ENCODE measurements around the gene ENPP3.
A peak's percentile ranks its signal among the peaks of the same experiment; 100 is the strongest.
"Not testable (repeated sequence)": the region's sequence is repeated elsewhere in the genome, so short reads cannot be mapped to it uniquely, and the experiment has no call there.

The ENPP3 gene

GRCh38 chr6:131687022-131687421 lies 49.9 kb downstream of the ENPP3 start:
- no peak for DNase-seq (ENCODE audit: low spot score)

- DNase-seq (ENCODE audit: low spot score), result no peak
Observed at GRCh38 chr6:131688286-131688685, 51.2 kb downstream of the ENPP3 start.

- no peak for DNase-seq (ENCODE audit: low spot score)
Observed at GRCh38 chr6:131692031-131692430, 54.9 kb downstream of the ENPP3 start.

- DNase-seq (ENCODE audit: low spot score), result no peak
Observed at GRCh38 chr6:131692589-131692988, 55.5 kb downstream of the ENPP3 start.

- no peak for DNase-seq (ENCODE audit: low spot score)
Observed at GRCh38 chr6:131693384-131693783, 56.3 kb downstream of the ENPP3 start.

GRCh38 chr6:131694832-131695426 lies 57.8 kb downstream of the ENPP3 start:
- DNase-seq (ENCODE audit: low spot score), result peak; percentile 82

- DNase-seq (ENCODE audit: low spot score), result no peak
Observed at GRCh38 chr6:131696956-131697355, 59.9 kb downstream of the ENPP3 start.

GRCh38 chr6:131700851-131701250 lies 63.7 kb downstream of the ENPP3 start:
- DNase-seq (ENCODE audit: low spot score), result not testable (repeated sequence)

GRCh38 chr6:131703905-131704304 lies 66.8 kb downstream of the ENPP3 start:
- not testable (repeated sequence) for DNase-seq (ENCODE audit: low spot score)

GRCh38 chr6:131710917-131711316 lies 73.8 kb downstream of the ENPP3 start, which contains the start of gene CTAGE9:
TSS of gene CTAGE9 (minus strand) at chr6:131711017. CDS start at chr6:131711017, 0 bp downstream.
- not testable (repeated sequence) for DNase-seq (ENCODE audit: low spot score)

- not testable (repeated sequence) for DNase-seq (ENCODE audit: low spot score)
Observed at GRCh38 chr6:131715567-131715966, 78.5 kb downstream of the ENPP3 start.

- no peak for DNase-seq (ENCODE audit: low spot score)
Observed at GRCh38 chr6:131717836-131718542, 80.9 kb downstream of the ENPP3 start.

- DNase-seq (ENCODE audit: low spot score), result no peak
Observed at GRCh38 chr6:131721161-131721560, 84.1 kb downstream of the ENPP3 start.

- DNase-seq (ENCODE audit: low spot score), result no peak
Observed at GRCh38 chr6:131724114-131724513, 87.0 kb downstream of the ENPP3 start.

- no peak for DNase-seq (ENCODE audit: low spot score)
Observed at GRCh38 chr6:131727467-131727866, 90.4 kb downstream of the ENPP3 start.

GRCh38 chr6:131727868-131728267 lies 90.8 kb downstream of the ENPP3 start:
- no peak for DNase-seq (ENCODE audit: low spot score)

- DNase-seq (ENCODE audit: low spot score), result no peak
Observed at GRCh38 chr6:131728296-131728939, 91.3 kb downstream of the ENPP3 start.

- DNase-seq (ENCODE audit: low spot score), result no peak
Observed at GRCh38 chr6:131729550-131729949, 92.4 kb downstream of the ENPP3 start.

GRCh38 chr6:131730264-131730663 lies 93.2 kb downstream of the ENPP3 start:
- DNase-seq (ENCODE audit: low spot score), result no peak

- DNase-seq (ENCODE audit: low spot score), result no peak
Observed at GRCh38 chr6:131731224-131731623, 94.1 kb downstream of the ENPP3 start.

- no peak for DNase-seq (ENCODE audit: low spot score)
Observed at GRCh38 chr6:131733376-131734016, 96.4 kb downstream of the ENPP3 start.

- DNase-seq (ENCODE audit: low spot score), result no peak
Observed at GRCh38 chr6:131736003-131736596, 99.0 kb downstream of the ENPP3 start.

Measured in AG08396 (cell line).